ENCODE data around the gene DUOX1.

- TF ChIP-seq ZBTB33 (IDR thresholded peaks at IDR 0.05), result peak; percentile 42
- no peak for TF ChIP-seq CTCF (IDR thresholded peaks at IDR 0.05; ENCODE audit: low read depth, low read length, missing input control)
- TF ChIP-seq YY1 (IDR thresholded peaks at IDR 0.05), result peak; percentile 40
- TF ChIP-seq TAF1 (conservative IDR thresholded peaks at IDR 0.05), result peak; percentile 93
- peak; percentile 39 to 44 for TF ChIP-seq JUND (IDR thresholded peaks at IDR 0.05)
- TF ChIP-seq SP1 (IDR thresholded peaks at IDR 0.05), result peak; percentile 83
- peak in 1 of 2 donors; percentile 44 for TF ChIP-seq GABPA (IDR thresholded peaks at IDR 0.05 in 1 of 2, conservative IDR thresholded peaks at IDR 0.05 in 1 of 2)
Measured at GRCh38 chr15:45200001-45200798, 70.4 kb downstream of the DUOX1 start.
